ENCODE data around the gene LIN28B.

LIN28B gene

DNA sequence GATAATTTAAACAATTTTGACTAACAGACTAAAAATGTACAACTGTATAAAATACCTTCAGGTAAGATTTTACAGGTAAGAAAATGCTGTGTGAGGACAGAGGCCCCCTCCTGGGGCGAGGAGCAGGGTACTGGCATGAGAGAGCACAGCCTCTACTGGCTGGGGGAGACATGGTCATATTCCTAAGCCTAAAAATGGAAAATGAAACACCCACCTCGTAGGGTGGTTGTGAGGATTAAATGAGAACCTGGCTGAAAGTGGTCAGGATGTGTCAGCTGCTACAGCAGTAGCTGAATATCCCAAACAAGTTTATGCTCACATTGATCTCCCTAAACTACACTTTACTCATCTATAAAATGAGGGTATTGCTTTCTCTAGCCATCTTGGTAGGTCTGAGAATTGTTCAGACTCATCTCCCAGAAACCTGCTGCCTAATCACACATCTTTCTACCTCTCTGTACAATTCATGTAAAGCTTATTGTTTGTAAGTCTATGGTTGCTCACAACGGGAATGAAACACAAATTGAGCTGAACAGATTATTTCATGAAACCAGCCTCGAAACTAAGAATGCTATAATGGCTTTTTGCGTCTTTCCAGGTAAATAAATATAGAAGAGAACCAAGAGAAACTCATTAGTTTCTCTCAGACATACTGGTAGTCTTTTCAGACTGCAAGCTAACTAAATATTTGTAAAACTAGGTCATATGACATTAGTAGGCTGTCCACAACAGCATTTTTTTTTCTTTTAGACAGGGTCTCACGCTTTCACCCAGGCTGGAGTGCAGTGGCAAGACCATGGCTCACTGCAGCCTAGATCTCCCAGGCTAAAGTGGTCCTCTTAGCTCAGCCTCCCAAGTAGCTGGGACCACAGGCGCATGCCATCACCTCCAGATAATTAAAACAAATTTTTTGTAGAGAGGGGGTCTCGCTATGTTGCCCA, 153.3 kb downstream of the LIN28B start:
- DNase-seq (ENCODE audit: low read depth) = no peak

DNA sequence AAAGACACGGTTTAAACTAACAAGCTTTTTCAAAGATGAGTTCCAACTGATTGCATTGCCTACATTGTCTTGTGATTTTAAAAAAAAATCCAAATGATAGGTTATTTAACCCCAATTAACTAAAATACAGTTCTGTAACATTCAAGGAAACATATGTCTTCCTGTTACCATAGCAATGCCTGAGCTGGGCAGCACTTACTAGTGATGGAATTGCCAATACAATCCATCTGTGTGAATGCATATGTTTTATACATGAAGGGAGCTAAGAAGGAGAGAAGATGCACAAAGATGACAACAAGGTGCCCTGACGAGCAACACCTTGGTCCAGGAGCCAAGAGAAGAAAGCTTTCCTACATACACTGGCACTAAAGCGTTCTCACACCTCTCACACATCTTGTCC, 154.2 kb downstream of the LIN28B start:
- no peak for DNase-seq (ENCODE audit: low read depth)

DNA sequence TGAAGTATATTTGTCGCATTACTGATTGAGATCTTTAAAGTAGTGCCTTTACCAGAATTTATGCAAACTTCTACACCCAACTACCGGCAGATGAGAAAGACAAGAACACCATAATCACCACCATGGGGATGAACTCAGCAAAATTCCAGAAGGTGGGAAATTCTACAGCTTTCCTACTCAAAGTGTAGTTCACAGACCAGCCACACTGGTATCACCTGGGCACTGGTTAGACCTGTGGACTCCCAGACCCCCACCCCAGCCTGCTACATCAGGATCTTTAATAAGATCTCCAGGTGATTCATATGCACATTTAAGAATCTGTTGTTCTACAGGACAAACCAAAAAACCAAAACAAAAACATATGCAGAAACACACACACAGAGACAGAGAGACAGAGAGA, 155.0 kb downstream of the LIN28B start:
- no peak for DNase-seq (ENCODE audit: low read depth)

DNA sequence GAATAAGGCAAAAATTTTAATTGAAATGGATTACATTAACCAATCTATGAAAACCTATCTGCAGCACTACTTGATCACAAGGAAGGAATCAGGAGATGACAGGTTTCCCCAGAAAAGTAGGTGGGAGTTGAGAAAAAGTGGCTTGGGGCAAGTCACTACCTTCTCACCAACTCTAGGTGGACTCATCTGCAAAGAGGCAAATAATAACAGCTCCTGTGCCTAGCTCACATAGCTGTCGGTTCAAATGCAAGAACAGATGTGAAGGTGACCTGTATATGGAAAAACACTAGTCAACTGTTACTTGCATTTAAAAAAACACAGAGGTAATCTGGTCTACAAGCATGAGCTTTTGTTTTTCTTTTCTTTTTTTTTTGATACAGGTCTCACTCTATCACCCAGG, 155.7 kb downstream of the LIN28B start:
- DNase-seq (ENCODE audit: low read depth) = peak; percentile 17

DNA sequence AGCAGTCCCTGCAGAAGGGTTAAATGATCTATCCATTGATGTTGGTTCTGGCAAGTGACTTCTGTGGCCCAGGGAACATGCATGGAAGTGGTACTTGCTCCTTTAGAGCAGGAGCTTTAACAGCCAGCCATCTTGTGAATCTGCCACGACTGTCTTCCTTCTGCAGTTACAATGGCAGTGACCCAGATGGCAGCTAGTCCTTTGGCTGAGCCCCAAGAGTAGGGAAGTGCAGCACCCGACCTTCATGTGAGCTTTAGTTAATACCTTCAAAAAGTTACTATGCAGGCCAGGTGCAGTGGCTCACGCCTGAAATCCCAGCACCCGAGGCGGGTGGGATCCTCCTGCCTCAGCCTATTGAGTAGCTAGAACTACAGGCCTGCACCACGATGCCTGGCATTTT, 156.5 kb downstream of the LIN28B start:
- no peak for DNase-seq (ENCODE audit: low read depth)

DNA sequence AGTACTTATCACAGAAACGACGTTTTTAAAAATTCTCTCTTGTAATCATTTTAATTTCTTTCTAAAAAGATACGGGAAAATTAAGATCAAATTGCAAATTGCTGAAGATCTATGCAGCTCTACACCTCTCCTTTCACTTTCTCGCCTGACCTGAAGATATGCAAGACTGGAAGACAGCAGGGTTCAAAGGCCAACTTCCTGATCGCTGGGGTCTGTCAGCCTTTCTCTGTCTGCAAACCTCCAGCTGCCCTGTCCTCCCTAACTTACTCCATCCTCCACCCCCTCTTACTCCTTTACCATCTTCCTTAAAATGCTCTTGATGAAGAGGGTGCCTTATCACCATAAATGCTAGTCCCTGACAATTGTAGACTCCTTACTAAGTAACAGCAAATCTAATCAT, 159.2 kb downstream of the LIN28B start:
- no peak for DNase-seq (ENCODE audit: low read depth)

DNA sequence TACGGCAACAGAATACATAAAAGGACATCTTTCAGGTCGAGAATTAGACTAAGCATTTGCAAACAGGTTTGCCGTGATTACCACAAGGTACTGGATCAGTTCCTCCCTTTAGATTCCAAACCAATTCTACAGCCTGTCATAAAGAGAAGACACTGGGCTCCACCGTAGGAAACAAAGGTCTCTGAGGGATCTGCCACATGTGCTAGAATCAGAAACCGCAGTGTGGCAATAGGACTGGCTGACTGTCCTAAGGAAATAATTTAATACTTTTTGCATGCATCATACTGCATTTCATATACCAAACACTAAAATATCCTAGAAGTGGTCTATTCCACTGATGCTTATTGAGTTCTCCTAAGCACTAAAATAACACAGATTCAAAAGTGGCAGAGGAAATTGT, 163.7 kb downstream of the LIN28B start:
- peak; percentile 10 for DNase-seq (ENCODE audit: low read depth)

DNA sequence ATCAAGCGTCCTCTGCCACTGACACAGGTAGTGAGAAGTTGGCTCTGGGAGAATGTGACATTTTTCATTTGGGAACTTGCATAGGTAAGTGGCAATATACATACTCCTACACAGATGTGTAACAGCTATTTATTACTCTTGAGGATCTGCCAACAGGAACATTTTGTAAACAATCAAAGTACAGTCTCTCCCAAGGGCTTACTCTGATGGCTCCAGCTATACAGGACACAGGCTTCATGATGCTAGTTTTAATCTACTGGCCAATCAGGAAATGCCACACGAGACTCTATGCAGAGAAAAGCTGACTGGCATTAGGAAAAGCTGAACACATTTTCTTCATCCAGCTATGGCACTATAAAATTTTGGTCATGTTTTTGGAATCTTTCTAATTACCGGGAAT, 165.1 kb downstream of the LIN28B start:
- DNase-seq (ENCODE audit: low read depth) = no peak

DNA sequence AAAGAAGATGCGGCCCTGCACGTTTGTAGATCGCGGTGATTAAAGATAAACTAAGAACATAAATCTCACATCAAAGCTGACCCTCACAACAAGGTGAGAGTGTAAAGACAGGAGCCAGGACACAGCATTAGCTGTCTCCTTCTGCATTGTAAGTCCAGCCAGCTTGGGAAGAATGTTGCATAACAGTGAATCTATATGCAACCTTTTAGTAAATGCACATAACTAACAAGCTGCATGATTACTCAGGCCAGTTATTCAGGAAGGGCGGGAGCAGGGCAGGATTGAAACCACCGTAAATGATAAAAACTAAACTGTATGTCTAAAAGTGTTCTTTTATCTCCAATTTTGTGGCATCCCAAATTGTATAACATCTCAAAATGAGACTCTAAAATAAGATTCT, 165.8 kb downstream of the LIN28B start:
- DNase-seq (ENCODE audit: low read depth) = no peak

Measured in ELR (cell line).